HK-2 (cell line): ENCODE results near the gene CLEC16A.

ENCODE experiments used
- DNase-seq: peaks from one replicate; pipeline ENCODE4 v3.0.0-alpha.2; 2018; ENCODE audit not compliant: unreplicated experiment

The CLEC16A gene

DNA sequence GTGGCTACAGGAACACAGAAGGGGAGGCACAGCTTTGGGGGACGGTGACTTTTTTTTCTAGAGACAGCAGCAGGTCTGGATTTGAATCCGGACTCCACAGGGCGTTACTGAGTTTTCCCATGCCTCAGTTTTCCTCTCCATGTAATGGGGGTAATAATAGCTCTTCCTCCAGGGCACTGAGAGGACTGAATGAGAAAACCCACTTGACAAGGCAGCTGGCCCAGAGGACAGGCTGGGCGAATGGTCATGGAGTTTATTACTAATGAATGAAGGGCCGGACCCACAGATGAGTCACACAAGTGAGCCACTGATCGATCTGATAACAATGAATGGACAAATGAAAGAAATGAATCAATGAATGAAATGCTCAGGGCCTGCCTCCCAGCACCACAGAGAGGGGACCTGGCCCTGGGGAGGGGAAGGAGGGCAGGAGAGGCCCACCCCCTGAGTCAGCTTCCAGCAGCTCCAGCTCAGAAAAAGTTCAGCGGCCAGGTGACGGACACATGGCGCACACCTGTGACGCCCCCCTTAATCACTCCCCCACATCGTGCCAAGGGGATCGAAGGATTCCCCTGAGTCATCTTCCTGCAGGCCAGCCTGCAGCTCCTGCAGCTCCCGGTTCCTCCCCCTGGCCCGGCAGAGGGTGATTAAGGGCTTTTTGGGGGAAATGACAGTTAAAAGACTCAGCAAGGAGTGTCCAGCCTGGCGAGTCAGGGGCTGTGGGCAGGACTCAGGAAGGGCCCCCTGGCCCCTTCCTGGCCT, 257.3 kb downstream of the CLEC16A start:
- peak; percentile 51 for DNase-seq

GRCh38 chr16:11202260-11203091, 258.1 kb downstream of the CLEC16A start:
- no peak for DNase-seq

DNA sequence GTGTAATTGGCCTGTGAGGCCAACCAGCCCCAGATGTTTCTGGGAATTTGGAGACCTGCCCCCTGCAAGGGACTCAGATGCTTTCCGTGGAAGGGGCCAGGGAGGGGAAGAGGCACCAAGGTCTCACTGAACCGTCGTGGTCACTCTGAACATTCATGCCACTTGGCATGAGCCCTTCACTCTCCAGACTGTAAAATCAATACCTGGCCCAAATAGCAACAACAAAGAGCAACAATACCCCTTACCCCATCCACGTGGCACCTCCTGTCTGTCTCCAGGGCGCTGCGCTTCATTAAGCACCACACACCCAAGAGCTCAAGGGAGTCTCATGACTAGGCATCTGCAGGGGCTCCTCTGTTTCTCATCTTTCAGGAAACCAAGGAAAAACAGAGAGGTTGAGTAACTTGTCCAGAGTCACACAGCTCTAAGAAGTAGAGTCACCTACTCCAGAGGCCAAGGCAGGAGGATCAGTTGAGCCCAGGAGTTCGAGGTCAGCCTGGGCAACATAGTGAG, 258.8 kb downstream of the CLEC16A start:
- no peak for DNase-seq

GRCh38 chr16:11204513-11205047, 260.2 kb downstream of the CLEC16A start:
- DNase-seq: no peak

DNA sequence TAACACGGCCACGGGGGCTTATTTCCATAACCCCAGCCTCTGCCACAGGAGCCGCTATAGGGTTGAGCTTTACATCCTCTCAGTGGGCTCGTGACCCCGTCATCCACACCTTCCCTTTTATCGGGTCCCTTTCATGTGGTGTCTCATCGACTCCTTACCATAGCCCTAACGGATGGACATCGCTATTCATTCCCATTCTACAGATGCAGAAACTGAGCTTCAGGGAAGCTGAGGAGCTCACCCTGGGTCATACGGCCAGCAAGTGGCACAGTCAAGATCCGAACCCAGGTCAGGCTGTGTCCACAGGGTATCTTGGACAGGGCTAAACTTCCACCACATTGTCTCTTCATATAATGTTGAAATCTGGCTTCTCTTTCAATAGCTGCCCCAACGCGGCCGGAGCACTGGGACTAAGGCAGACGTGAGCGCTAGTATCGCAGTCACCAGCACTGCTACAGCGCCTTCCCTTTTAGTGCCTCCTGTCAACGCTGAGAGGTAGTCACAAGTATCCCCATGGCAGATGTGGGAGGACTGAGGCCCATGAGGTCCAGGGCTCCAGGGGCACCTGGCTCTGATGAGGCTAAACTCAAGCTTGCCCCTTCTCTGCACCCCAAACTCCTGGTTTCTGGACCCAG, 260.8 kb downstream of the CLEC16A start:
- no peak for DNase-seq

DNA sequence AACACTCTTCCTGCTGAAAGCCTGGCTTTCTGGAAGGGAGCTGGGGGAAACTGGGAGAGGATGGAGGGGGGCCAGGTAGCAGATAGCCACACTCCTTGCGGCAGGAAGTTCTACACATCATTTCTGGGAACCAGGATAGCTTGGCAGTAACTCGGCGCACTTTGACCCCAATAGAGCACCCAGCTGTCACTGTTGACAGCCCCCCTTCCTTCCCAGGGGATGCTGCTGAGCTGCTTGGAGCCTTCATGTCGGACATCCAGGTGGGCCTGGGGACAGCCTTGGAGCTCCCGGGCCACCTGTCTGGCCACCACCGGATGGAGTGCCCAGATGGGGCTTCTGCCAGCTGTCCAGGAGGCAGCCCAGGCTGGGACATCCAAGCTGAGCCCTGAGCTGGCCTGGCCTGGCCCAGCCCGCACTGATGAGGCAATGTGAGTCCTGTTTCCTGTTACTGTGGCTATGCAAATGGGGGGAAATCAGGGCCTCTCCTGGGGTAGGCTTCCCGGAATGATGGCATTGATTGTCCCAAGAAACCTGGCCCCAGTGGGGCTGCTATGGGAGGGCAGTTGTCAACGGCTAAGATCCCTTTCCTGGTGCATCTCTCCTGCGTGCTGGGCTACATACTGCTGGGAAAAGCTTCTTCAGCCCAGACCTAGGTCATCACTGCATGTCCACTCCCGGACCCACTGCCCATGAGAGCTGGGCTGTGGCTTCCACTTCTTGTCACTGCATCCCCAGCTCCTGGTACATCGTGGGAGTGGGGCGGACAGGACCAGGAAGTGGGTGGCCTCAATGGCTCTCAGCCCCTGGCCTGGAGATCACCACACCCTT, 261.6 kb downstream of the CLEC16A start:
- DNase-seq: no peak

- no peak for DNase-seq
These were observed 263.3 kb downstream of the CLEC16A start for GRCh38 chr16:11207646-11208045.

DNA sequence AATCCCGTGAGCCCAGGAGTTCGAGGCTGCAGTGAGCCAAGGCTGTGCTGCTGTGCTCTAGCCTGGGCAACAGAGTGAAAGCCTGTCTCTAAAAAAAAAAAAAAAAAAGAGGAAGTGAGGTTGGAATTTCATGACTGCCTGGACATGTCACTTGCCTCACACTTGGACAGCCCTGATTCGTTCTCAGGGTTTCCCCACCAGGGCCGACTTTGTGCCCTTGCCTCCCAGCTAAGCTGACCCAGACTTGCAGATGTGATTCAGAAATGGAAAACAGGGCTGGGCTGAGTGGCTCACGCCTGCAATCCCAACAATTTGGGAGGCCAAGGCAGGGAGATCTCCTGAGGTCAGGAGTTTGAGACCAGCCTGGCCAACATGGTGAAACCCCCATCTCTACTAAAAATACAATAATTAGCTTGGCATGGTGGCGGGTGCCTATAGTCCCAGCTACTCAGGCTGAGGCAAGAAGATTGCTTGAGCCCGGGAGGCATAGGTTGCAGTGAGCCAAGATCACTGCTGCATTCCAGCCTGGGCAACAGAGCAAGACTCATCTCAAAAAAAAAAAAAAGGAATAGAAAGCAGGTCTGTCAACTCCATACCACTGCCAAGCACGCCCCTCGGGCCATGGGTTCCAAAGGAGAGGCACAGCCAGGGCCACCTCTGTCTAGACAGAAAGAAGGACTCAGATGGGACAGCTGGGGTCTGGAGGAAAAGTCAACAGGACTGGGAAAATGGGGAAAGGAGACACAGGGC, 264.7 kb downstream of the CLEC16A start:
- no peak for DNase-seq

DNA sequence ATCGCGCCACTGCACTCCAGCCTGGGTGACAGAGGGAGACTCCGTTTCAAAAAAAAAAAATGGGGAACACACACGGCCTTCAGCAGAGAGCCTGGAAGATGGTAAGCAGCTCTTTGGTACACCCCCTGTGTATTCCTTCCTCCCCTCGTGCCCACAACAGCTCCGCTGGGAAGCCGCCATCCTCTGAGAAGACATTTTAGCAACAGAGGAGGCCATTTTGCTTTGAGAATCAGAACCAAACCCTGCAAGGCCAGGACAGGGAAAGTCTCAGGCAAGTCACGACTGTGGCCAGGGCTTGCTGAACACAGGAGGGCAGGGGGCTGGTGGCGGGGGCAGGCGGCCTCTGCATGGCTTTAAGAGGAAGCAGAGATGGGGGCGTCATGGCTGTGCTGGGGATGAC, 265.9 kb downstream of the CLEC16A start:
- DNase-seq: no peak

DNA sequence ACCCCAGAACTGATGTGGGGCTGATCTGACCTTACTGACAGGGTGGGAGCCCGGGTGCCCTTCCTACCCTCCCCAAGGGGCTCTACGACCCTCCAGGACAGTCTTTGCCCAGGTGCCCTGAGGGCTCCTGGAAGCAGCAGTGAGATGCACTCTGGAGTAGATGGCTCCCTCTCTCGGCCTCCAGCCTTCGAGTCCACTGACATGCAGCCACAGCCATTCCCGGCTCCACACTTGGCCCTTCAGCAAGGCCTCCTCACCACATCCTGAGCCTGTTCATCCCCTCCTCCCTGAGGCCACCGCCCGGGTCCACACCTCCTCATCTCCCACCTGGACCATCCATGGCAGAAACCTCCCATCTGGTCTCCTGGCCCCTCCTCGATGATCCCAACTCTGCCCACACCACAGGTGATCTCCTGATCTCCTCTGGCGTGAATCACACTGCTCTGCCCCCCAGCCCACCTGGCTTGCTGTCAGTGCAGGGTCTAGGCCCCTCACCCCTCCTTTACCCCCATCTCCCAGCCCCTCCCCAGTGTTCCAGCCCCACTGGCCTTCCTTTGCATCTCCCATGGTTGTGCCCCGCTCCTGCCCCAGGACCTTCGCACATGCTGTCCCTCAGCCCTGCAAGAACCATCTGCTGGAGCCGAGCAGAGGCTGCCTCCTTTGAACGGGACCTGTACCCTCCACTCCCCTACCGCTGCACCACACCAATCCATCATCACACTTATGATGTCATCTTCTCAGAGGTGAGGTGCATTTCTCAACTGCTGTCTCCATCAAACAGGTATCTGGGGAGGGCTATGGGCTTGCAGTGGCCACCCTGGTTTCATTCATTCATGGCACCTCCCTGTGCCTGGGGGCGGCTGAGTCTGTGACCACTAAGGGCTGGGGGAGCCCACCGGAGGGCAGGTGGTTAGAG, 267.0 kb downstream of the CLEC16A start:
- DNase-seq: no peak

DNA sequence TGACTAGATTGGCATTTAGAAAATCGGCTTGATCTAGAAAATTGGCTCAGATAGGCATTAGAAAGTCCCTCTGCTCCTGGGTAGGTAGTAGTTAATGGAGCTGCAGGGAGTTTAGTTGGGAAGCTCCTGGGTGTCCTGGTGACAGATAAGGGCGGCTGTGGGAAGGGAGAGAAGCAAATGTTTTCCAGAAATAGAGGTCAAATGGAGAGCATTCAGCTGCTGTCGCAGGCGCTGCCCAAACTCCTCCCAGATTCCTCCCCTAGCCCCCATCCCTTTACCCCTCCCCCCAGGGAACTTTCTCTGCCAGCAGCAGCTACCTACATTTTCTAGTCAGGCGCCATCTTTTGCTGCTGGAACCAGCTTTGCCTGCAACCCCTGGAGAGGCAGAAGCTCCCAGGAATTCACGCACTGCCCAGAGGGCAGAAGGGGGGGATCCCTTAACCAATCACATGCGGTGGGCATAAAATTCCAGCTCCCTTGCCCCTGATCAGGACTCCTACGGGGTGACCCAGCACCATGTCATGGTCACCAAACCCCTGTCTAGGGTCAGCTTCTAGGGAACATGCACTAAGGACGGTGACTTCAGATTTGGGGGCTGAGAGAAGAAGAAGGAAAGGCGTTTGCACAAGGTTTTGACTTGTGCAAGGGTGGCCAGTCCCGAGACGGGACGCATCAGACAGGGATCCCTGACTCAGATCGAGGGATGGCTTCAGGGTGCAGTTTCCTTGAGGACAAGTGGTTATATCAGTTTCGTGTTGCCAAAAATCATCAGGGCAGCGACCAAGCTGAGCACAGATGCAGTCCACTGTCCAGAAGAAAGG, 267.8 kb downstream of the CLEC16A start:
- no peak for DNase-seq

GRCh38 chr16:11212798-11213196, 268.4 kb downstream of the CLEC16A start:
- no peak for DNase-seq

GRCh38 chr16:11213373-11213772, 269.0 kb downstream of the CLEC16A start:
- no peak for DNase-seq

DNA sequence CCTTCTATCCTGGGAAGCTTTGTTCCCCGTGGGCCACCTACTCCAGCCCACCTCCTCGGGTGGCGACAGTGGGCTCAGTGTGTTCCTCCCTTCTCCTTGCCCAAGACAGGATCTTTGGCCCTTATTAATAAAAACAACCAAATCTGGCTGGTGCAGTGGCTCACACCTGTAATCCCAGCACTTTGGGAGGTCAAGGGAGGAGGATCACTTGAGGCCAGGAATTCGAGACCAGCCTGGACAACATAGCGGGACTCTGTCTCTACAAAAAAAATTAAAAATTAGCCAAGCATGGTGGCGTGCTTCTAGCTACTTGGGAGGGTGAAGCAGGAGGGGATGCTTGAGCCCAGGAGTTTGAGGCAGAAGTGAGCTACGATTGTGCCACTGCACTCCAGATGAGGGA, 269.4 kb downstream of the CLEC16A start:
- DNase-seq: no peak

DNA sequence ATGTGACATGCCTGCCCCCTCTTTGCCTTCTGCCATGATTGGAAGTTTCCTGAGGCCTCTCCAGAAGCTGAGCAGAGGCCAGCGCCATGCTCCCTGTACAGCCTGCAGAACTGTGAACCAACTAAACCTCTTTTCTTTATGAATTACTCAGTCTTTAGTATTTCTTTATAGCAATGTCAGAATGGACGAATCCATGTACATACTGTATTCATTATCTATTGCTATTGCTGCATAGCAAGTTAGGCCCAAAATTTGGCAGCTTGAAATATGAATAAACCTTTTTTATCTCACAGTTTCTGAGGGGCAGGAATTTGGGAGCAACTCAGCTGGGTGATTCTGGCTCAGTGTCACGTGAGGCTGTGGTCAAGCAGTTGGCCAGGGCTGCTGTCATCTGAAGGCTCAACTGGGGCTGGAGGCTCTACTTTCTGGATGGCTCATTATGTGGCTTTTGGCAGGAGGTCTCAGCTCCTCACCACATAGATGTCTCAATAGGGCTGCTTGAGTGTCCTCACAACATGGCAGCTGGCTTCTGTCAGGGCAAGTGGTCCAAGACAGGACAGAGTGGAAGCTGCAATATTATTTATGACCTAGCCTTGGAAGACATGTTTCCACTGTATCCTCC, 271.7 kb downstream of the CLEC16A start:
- no peak for DNase-seq

GRCh38 chr16:11217651-11218603, 273.6 kb downstream of the CLEC16A start:
- no peak for DNase-seq

GRCh38 chr16:11218604-11218962, 274.2 kb downstream of the CLEC16A start:
- DNase-seq: no peak
